Mononuclear cell (primary cell): ENCODE results near the gene SGCA. TPM values are rescaled to one million over a fixed set of nuclear protein-coding genes. Genes with fewer than 3 reads are reported as not detected.
A peak's percentile ranks its signal among the peaks of the same experiment; 100 is the strongest.

ENCODE experiments used
- H3K27me3 ChIP-seq: 2 replicates; pipeline ENCODE4 v1.6.0; 2011; ENCODE audit warnings: low read length, control low read depth; ENCODE audit not compliant: insufficient read depth
- H3K4me1 ChIP-seq: 2 replicates; pipeline ENCODE4 v1.5.1; 2011; ENCODE audit warnings: mild to moderate bottlenecking, low read length, control low read depth; ENCODE audit not compliant: insufficient read depth
- H3K4me3 ChIP-seq: 2 replicates; pipeline ENCODE4 v1.5.1; 2011; ENCODE audit warnings: mild to moderate bottlenecking, low read length, moderate library complexity
- H3K9me3 ChIP-seq: 2 replicates; pipeline ENCODE4 v1.5.1; 2011; ENCODE audit warnings: low read depth, mild to moderate bottlenecking, control low read depth, low read length
- total RNA-seq: library from RNA; depleted of rRNA; stranded (reverse); fragments of >200 nt; gene quantifications from one replicate; pipeline ENCODE4 v1.2.3, GENCODE V29; 2012

SGCA gene
- total RNA-seq, 1 donor, result not detected

DNA sequence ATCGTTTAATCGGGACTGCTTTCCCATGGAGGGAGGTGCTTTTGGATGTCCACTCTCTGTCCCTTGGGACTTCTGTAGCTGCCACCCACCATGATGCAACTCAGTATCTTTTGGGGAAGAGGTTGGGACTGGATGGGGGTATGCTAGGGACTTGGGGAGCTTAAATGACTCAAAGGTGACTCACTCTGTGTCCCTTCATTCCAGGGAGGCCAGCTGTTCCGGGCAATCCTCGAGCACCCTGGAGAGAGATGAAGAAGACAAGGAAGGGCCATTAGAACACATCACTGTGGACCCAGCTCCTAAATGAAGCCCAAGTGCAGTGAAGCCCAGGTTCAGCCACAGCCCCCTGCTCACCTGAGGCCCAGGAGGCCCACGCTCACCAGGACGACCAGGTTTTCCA, 31.0 kb downstream of the SGCA start:
- no peaks in the 10 kb centered on the region for H3K9me3 ChIP-seq
- H3K4me3 ChIP-seq, result no peak overlapping the region
- H3K27me3 ChIP-seq, result peaks cover 14% of the 10 kb centered on the region
- H3K4me1 ChIP-seq, result peaks cover 17% of the 10 kb centered on the region

DNA sequence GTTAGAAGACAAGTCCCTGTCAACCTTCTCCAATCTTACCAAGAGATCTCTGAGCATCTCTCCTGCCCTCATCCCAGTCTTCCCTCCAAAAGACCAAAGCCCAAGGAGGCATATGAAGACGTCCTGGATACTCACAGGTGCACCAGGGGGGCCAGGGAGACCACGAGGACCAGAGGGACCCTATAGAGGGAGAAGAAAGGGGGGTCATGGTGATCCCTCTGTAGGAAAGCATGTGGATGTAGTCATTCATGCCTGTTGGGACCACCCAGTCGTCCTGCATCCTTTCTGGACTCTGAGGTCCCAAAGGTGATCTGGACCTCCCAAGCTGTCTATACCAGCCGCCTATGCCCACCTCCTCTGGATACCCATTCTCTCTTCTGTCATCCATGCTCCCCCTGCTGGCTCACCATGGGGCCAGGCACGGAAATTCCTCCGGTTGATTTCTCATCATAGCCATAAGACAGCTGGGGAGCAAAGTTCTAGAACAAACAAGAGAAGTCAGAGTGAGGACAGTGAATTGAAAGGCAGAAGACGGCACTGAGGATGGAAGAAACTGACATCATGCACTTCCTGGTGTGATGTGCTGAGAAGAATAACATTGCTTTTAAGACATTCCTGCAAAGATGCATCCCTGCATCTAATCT, 32.3 kb downstream of the SGCA start:
- peaks cover 24% of the 10 kb centered on the region for H3K27me3 ChIP-seq
- peaks cover 17% of the 10 kb centered on the region for H3K4me1 ChIP-seq
- no peaks in the 10 kb centered on the region for H3K9me3 ChIP-seq
- no peak overlapping the region for H3K4me3 ChIP-seq

DNA sequence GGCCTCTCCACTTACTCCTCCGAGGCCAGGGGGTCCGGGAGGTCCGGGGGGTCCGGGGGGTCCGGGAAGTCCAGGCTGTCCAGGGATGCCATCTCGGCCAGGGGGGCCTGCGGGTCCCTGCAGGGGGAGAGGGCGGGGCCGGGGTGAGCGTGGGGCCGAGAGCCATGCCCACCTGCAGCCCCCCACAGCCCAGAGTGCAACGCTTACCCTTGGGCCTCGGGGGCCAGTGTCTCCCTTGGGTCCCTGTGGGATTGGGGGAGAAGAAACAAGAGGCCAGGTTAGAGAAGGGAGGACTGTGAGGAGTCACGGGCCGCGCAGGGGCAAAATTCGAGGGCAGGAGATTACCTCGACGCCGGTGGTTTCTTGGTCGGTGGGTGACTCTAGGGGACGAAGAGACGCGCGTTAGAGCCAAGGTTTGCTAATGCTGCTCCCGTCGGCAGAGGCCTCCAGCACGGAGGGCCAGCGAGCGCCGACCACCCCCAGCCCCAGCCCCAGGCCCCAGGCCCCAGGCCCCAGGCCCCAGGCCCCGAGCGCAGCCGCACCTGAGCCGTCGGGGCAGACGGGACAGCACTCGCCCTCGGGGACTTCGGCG, 33.5 kb downstream of the SGCA start:
- no peak overlapping the region for H3K4me3 ChIP-seq
- H3K9me3 ChIP-seq, result no peaks in the 10 kb centered on the region
- H3K4me1 ChIP-seq, result peaks cover 17% of the 10 kb centered on the region
- peaks cover 24% of the 10 kb centered on the region for H3K27me3 ChIP-seq

DNA sequence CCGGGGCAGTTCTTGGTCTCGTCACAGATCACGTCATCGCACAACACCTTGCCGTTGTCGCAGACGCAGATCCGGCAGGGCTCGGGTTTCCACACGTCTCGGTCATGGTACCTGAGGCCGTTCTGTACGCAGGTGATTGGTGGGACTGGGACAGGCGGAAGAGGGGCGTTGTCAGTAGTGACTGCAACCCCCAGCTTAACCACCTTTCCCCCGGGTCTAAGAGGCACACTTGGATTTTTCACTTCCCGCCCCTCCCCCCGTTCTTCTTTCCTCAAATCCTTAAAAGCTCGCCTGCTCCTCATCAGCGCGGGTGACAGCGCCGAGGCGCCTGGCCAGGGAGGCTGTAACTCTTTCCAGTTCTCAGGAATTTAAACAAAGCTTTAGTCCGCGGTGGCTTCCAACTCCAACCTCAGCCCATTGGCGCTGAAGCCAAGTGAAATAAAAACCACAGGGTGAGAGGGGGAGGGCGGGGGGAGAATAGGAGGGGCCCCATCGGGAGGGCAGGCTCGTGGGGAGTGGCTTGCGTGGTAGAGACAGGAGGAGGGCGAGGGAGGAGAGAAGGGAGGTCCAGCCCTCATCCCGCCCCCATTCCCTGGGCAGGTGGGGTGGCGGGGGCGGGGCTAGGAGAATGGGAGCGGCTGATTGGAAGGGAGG, 34.1 kb downstream of the SGCA start:
- H3K4me3 ChIP-seq, result peak overlapping the region; percentile 24
- no peaks in the 10 kb centered on the region for H3K9me3 ChIP-seq
- H3K27me3 ChIP-seq, result peaks cover 26% of the 10 kb centered on the region
- peaks cover 17% of the 10 kb centered on the region for H3K4me1 ChIP-seq

DNA sequence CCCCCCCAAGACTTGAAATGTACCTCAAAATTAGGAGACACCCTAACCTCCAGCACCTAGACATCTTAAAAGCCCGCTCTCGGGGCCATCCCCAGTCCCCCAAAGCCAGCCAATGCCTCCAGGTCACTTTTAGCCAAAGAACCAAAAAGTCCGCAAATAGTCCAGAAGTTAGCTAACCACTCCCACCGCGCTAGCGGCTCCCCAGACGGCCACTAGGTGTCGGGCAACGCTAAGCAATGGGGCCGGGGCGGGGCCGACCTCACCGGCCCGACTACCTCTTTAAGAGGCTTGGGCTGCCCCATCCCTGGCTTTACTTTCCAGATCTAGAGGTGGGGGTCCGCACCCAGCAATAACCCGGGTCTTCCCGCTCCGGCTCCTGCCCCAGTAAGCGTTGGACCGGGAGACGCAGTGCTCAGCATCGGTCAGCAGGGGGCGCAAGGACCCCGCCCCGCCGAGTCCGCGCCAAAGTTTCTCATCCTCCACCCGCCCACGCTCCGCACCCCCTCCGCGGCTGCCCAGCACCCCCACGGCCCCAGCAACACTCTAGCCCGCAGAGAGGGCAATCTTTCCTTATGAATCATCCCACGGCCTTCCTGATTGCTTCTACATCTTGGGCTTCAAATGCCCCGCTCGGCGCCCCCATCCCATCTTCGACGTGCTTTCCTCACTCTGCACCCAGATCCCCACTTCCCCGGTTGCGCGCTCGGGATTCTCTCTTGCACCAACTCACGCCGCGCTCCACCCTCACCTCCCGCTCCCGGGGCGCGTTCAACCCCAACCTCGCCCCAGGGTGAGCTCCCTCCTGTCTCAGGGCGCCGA, 34.9 kb downstream of the SGCA start:
- no peaks in the 10 kb centered on the region for H3K9me3 ChIP-seq
- H3K4me3 ChIP-seq, result peak overlapping the region; percentile 24
- H3K27me3 ChIP-seq, result peaks cover 26% of the 10 kb centered on the region
- peaks cover 17% of the 10 kb centered on the region for H3K4me1 ChIP-seq

DNA sequence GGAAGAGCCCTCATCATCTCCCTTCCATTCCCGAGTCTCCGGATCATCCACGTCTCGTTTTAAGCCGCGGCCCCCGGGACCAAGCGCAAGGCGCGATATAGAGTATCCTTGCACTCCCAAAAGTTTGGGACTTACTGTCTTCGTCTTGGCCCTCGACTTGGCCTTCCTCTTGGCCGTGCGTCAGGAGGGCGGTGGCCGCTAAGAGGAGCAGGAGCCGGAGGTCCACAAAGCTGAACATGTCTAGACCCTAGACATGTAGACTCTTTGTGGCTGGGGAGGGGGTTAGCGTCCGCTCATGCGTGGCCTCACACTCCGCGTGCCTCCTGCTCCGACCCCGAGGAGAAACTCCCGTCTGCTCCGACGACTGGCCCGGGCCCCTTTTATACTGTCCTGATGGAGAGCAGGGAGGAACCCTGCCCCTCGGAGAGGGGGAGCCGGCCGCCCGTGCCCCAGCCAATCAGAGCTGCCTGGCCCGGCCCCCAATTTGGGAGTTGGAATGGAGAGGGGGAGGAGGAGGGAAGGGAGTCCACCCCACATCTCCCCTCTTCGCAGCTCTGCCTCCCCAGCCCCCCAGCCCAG, 35.6 kb downstream of the SGCA start, which contains the start of gene COL1A1:
TSS of gene COL1A1 (minus strand) at position 356 of the 579 bp plus-strand sequence. CDS start at position 238, 118 bp downstream.
- H3K4me3 ChIP-seq, result peak within 1 kb of the TSS; percentile 24
- H3K27me3 ChIP-seq, result peaks cover 26% of the 10 kb centered on the region
- peaks cover 17% of the 10 kb centered on the region for H3K4me1 ChIP-seq
- no peaks in the 10 kb centered on the region for H3K9me3 ChIP-seq

GRCh38 chr17:50203086-50203485, 37.3 kb downstream of the SGCA start:
- no peak overlapping the region for H3K4me3 ChIP-seq
- H3K9me3 ChIP-seq, result no peaks in the 10 kb centered on the region
- H3K27me3 ChIP-seq, result peaks cover 26% of the 10 kb centered on the region
- H3K4me1 ChIP-seq, result peaks cover 17% of the 10 kb centered on the region

DNA sequence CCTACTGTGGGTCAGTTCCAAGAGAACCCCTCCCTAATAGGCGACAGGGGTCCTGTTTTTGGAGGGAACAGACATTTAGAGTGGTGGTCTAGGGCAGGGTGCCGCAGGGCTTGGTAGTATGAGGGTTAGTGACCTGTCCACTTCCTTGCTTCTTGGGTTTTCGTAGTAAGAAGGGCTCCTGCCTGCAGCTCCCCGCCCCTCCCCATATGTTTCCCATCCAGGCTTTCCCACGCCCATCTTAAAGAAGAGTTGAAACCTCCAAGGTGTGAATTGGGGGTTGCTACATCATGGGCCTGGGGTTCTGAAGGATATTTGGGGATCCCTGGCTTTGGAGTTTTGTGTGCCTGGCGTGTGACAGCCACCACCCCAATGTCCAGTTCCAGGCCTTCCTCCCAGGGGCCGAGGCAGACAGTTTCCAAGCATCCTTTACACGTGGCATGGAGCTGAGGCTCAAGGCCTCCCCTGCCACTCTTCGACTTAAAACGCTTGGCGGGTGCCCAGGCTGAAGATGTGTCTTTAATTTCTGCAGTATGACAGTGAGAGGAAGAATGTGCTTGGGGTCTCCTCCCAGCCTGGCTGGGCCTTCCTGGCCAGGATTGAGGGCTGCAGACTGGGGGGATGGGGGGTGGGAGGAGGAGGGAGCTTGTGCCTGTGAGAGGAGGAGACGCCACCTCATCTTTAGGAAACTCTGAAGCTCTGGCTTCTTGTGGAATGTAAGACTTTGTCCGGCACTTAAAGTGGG, 38.0 kb downstream of the SGCA start:
- Histone ChIP-seq H3K4me3 (no peak overlapping the region), H3K9me3 (no peaks in the 10 kb centered on the region), H3K4me1 (peaks cover 17% of the 10 kb centered on the region), H3K27me3 (peaks cover 23% of the 10 kb centered on the region)

DNA sequence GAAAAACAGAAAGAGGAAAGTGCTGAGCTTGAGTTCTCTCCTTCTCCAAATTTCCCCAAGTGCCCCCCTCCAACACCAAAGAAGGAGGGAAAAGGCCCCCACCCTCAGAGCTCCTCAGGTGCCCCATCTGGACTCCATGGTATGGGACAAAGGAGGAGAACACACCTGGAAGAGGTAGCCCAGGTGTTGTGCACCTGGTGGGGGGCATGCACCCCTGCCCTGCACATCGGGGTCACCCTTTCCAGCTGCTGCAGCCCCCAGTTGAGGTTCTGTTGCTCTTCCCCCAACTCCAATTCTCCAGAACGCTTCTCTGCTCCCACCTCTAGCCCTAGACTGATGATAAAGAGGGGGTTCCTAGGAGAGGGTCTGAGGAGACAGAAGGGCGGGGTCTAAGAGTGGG, 38.6 kb downstream of the SGCA start:
- H3K27me3 ChIP-seq, result peaks cover 23% of the 10 kb centered on the region
- H3K9me3 ChIP-seq, result no peaks in the 10 kb centered on the region
- H3K4me3 ChIP-seq, result no peak overlapping the region
- H3K4me1 ChIP-seq, result peaks cover 17% of the 10 kb centered on the region

DNA sequence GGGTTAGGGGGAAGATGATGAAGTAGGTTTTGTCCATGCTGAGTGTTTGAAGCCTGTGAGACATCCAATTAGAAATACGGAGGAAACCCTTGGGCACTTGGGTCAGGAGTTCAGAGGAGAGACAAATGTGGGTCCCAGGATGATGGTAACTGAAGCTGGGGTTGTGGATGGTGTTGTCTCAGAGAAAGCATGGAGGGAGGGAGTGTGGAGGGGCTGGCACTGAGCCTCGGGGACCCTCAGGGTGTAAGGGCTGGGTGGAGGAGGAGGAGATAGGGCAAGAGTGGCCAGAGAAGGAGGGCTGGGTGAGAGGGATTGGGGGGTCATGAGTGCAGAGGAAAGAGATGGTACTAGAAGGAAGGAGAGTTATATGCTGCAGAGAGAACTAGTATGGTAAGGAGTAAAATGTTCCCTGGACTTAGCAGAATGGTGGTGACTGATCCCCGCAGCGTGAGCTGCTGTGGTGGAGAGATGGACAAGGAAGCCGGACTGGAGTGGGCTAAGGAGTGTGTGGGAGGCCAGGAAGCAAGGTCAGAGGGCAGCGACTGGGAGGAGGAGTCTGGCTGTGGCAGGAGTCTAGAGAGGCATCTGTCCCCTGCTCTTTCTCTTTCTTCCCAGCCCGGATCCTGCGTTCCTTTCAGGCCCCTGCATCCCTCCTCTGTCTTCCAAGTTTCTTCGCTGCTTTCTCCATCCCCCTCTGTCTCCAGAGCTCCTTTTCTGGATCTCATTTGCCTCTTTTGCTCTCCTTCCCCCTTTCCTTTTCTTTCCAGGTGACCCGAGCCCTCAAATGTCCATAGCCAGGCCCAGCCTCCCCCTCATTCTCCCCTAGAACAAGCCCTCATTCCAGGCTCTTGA, 39.5 kb downstream of the SGCA start:
- Histone ChIP-seq H3K4me3 (no peak overlapping the region), H3K4me1 (peaks cover 10% of the 10 kb centered on the region), H3K9me3 (no peaks in the 10 kb centered on the region), H3K27me3 (peaks cover 21% of the 10 kb centered on the region)

- Histone ChIP-seq H3K4me3 (no peak overlapping the region), H3K4me1 (peaks cover 3% of the 10 kb centered on the region), H3K27me3 (peaks cover 19% of the 10 kb centered on the region), H3K9me3 (no peaks in the 10 kb centered on the region)
Measured at GRCh38 chr17:50205963-50206505, 40.2 kb downstream of the SGCA start.

DNA sequence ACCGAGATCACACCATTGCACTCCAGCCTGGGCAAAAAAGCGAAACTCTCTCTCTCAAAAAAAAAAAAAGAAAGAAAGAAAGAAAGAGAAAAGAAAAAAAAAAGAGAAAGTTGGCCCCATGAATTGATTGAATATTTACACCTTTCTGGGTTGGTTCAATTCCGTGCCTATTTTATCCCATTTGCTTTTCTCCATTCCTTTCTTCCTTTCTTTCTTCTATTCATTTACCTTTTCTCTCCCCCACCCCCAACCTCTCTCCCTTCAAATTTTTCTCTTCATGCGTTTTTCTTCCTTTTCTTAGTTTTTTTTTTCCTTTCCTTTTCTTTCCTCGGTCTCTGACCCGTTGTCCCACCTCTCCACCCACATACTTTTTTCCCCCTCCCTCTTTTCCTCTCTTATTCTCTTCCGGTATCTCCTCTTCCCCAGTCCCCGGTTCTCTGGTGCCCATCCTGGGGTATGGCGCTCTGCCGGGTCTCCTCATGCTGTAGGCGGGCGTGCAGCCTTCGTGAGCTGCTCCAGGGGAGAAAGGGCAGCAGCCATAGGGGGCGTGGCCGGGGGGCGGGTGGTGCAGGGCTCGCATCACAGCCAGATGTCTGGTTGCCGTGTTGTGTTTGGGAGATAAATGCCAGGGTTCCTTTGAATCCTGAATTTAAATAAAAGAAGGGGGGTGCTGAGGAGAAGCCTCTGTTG, 40.9 kb downstream of the SGCA start:
- Histone ChIP-seq H3K9me3 (no peaks in the 10 kb centered on the region), H3K4me1 (no peaks in the 10 kb centered on the region), H3K4me3 (no peak overlapping the region), H3K27me3 (peaks cover 12% of the 10 kb centered on the region)

DNA sequence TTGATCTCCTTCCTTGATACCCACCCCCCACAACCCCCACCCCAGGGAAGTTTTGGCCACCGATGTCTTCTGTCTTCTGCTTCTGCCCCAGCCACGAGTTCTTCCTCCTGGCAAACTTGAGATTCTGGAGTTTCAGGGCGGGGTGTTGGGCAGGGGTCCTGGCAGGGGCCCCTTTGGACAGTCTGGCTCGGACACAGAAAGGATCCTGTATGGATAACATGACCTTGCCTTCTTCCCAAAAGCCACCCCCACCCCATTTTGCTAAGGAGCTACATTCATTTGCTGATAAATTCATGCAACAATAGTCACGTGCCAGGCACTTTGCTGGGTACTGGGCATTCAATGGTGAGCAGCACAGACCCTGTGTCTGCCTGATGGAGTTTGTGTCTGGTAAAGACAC, 41.5 kb downstream of the SGCA start:
- Histone ChIP-seq H3K4me1 (peaks cover 1% of the 10 kb centered on the region), H3K9me3 (no peaks in the 10 kb centered on the region), H3K27me3 (peaks cover 7% of the 10 kb centered on the region), H3K4me3 (no peak overlapping the region)
